ENCODE data around the gene ASAP2. TPM values are rescaled to one million over a fixed set of nuclear protein-coding genes. Genes with fewer than 3 reads are reported as not detected.

The ASAP2 gene
- total and polyA plus RNA-seq, 2 donors (not counting 1 experiment from before 2014, with no cell fraction given): 0.04 TPM; not detected in 1

GRCh38 chr2:9164112-9164608, 42.5 kb upstream of the ASAP2 start:
- no peaks in the 10 kb centered on the region for H3K9me3 Mint-ChIP-seq (ENCODE audit: insufficient read depth)
- no peak overlapping the region for H3K4me3 Mint-ChIP-seq
- DNase-seq (no peak), ATAC-seq (ENCODE audit: low read depth) (no peak)
- no peaks in the 10 kb centered on the region for H3K4me1 Mint-ChIP-seq
- Histone ChIP-seq H3K4me1 (ENCODE audit: control insufficient read depth in 2 of 2, insufficient read depth in 2 of 2, low read length in 2 of 2) (no peaks in the 10 kb centered on the region), H2AFZ (ENCODE audit: insufficient read depth, low read depth, low read length, poor library complexity, severe bottlenecking) (no peak overlapping the region), H3K27ac (ENCODE audit: low read length in 2 of 2) (no peak overlapping the region), H3K79me2 (ENCODE audit: control insufficient read depth, insufficient read depth, low read length) (no peaks in the 10 kb centered on the region), H3K9ac (ENCODE audit: low read length) (no peak overlapping the region), H3K4me2 (replicated peaks; ENCODE audit: low read depth, low read length, poor library complexity, severe bottlenecking) (no peak overlapping the region), H3K27me3 (replicated peaks in 1 of 4; ENCODE audit: control extremely low read depth in 1 of 4, control insufficient read depth in 3 of 4, insufficient read depth in 4 of 4, low read length in 3 of 4) (no peaks in the 10 kb centered on the region), H4K20me1 (ENCODE audit: control insufficient read depth, insufficient read depth, low read length, poor library complexity, severe bottlenecking) (no peaks in the 10 kb centered on the region), H3K36me3 (replicated peaks in 1 of 2; ENCODE audit: control extremely low read depth in 1 of 2, control insufficient read depth in 1 of 2, extremely low read depth in 1 of 2, insufficient read depth in 2 of 2, low read length in 1 of 2) (no peaks in the 10 kb centered on the region), H3K4me3 (ENCODE audit: control extremely low read depth in 1 of 5, extremely low read depth in 1 of 5, insufficient read depth in 1 of 5, low read depth in 2 of 5, low read length in 4 of 5) (no peak overlapping the region), H3K9me3 (ENCODE audit: control extremely low read depth in 1 of 3, control insufficient read depth in 2 of 3, insufficient read depth in 1 of 3, low read length in 2 of 3) (no peaks in the 10 kb centered on the region)
- ChIA-PET POLR2A (no interaction called here), CTCF (no interaction called here)
- 77% methylated on average over 2 of the region's 4 CpGs for WGBS (ENCODE audit: insufficient coverage)
- peaks cover 4% of the 10 kb centered on the region for H3K27me3 Mint-ChIP-seq
- no peak overlapping the region for H3K27ac Mint-ChIP-seq
- TF ChIP-seq CTCF (IDR thresholded peaks at IDR 0.05) (no peak), EZH2 (IDR thresholded peaks at IDR 0.05; ENCODE audit: borderline replicate concordance, insufficient read depth, low read depth, low read length, poor library complexity, severe bottlenecking) (no peak)
- intact Hi-C loops (cut with micrococcal nuclease): no loop called here

DNA sequence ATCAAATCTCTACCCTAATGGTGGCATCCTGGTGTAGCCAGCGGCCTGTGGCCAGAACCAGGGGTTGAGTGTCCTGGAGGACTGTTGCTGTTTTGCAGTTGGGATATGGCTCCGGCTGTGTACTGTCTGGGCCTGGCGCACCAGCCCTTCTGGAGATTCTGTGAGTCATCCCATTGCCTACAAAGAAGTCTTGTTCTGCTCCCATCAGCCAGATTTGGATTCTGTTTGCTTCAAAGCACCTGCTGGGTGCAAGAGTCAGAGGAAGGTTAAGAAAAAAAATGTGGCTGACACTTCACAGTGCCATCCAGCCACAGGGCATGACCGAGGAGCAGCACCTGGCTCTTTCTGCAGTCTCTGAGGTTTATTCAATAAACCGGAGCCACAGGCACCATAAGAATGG, 41.0 kb upstream of the ASAP2 start:
- peaks cover 12% of the 10 kb centered on the region for H3K27me3 Mint-ChIP-seq

More for the DNA sequence above, 41.0 kb upstream of the ASAP2 start:
- Mint-ChIP-seq H3K27ac (no peak overlapping the region), H3K4me3 (no peak overlapping the region), H3K4me1 (no peaks in the 10 kb centered on the region), H3K9me3 (ENCODE audit: insufficient read depth) (no peaks in the 10 kb centered on the region)
- ATAC-seq (ENCODE audit: low read depth) (no peak), DNase-seq (no peak)
- Histone ChIP-seq H3K27me3 (replicated peaks in 1 of 4; ENCODE audit: control extremely low read depth in 1 of 4, control insufficient read depth in 3 of 4, insufficient read depth in 4 of 4, low read length in 3 of 4) (no peaks in the 10 kb centered on the region), H3K4me2 (replicated peaks; ENCODE audit: low read depth, low read length, poor library complexity, severe bottlenecking) (no peak overlapping the region), H3K9me3 (ENCODE audit: control extremely low read depth in 1 of 3, control insufficient read depth in 2 of 3, insufficient read depth in 1 of 3, low read length in 2 of 3) (no peaks in the 10 kb centered on the region), H2AFZ (ENCODE audit: insufficient read depth, low read depth, low read length, poor library complexity, severe bottlenecking) (no peak overlapping the region), H3K79me2 (ENCODE audit: control insufficient read depth, insufficient read depth, low read length) (no peaks in the 10 kb centered on the region), H3K9ac (ENCODE audit: low read length) (no peak overlapping the region), H3K4me1 (ENCODE audit: control insufficient read depth in 2 of 2, insufficient read depth in 2 of 2, low read length in 2 of 2) (no peaks in the 10 kb centered on the region), H3K4me3 (ENCODE audit: control extremely low read depth in 1 of 5, extremely low read depth in 1 of 5, insufficient read depth in 1 of 5, low read depth in 2 of 5, low read length in 4 of 5) (no peak overlapping the region), H3K27ac (ENCODE audit: low read length in 2 of 2) (no peak overlapping the region), H3K36me3 (replicated peaks in 1 of 2; ENCODE audit: control extremely low read depth in 1 of 2, control insufficient read depth in 1 of 2, extremely low read depth in 1 of 2, insufficient read depth in 2 of 2, low read length in 1 of 2) (no peaks in the 10 kb centered on the region), H4K20me1 (ENCODE audit: control insufficient read depth, insufficient read depth, low read length, poor library complexity, severe bottlenecking) (no peaks in the 10 kb centered on the region)
- intact Hi-C loops (cut with micrococcal nuclease): no loop called here
- TF ChIP-seq EZH2 (IDR thresholded peaks at IDR 0.05; ENCODE audit: borderline replicate concordance, insufficient read depth, low read depth, low read length, poor library complexity, severe bottlenecking) (no peak), CTCF (IDR thresholded peaks at IDR 0.05) (no peak)
- POLR2A ChIA-PET: no interaction called here
- 96% methylated on average over 4 of the region's 5 CpGs for WGBS (ENCODE audit: insufficient coverage)
- CTCF ChIA-PET: no interaction called here
